Hepatocyte (in vitro differentiated cells): ENCODE results near the gene STARD8. TPM values are rescaled to one million over a fixed set of nuclear protein-coding genes. Genes with fewer than 3 reads are reported as not detected.

Source experiments
- DNase-seq: peaks from one replicate; pipeline ENCODE4 v3.0.0-alpha.2; 2016; ENCODE audit warnings: low spot score
- H2AFZ ChIP-seq: fragments of 200-600 bp; sonication (generic); 2 replicates; pipeline ENCODE4 v1.6.0; 2016; ENCODE audit warnings: antibody characterized with exemption, mild to moderate bottlenecking
- H3K27ac ChIP-seq: fragments of 200-600 bp; sonication (generic); 2 replicates; pipeline ENCODE4 v1.5.1; 2016; ENCODE audit warnings: mild to moderate bottlenecking
- H3K27me3 ChIP-seq: fragments of 200-600 bp; sonication (generic); 2 replicates; pipeline ENCODE4 v1.6.1; 2016
- H3K36me3 ChIP-seq: fragments of 200-600 bp; sonication (generic); replicated peaks from 2 replicates; pipeline ENCODE4 v1.5.1; 2016; ENCODE audit warnings: low read depth; ENCODE audit not compliant: insufficient read depth
- H3K4me1 ChIP-seq: fragments of 200-600 bp; sonication (generic); 2 replicates; pipeline ENCODE4 v1.5.1; 2016; ENCODE audit warnings: mild to moderate bottlenecking, moderate library complexity; ENCODE audit not compliant: insufficient read depth
- H3K4me2 ChIP-seq: fragments of 200-600 bp; sonication (generic); 2 replicates; pipeline ENCODE4 v1.6.0; 2016
- H3K4me3 ChIP-seq: fragments of 200-600 bp; sonication (generic); 2 replicates; pipeline ENCODE4 v1.5.1; 2016; ENCODE audit warnings: mild to moderate bottlenecking
- H3K79me2 ChIP-seq: fragments of 200-600 bp; sonication (generic); 2 replicates; pipeline ENCODE4 v1.6.0; 2017; ENCODE audit warnings: mild to moderate bottlenecking
- H3K9me2 ChIP-seq: fragments of 200-600 bp; sonication (generic); replicated peaks from 2 replicates; pipeline ENCODE4 v1.6.0; 2017; ENCODE audit warnings: mild to moderate bottlenecking; ENCODE audit not compliant: insufficient read depth
- H3K9me3 ChIP-seq: fragments of 200-600 bp; sonication (generic); 2 replicates; pipeline ENCODE4 v1.5.1; 2016; ENCODE audit warnings: low read depth, mild to moderate bottlenecking
- H4K20me1 ChIP-seq: fragments of 200-600 bp; sonication (generic); 2 replicates; pipeline ENCODE4 v1.6.0; 2016; ENCODE audit warnings: mild to moderate bottlenecking; ENCODE audit not compliant: insufficient read depth, poor library complexity, severe bottlenecking
- EZH2 ChIP-seq: fragments of 200-600 bp; sonication (generic); IDR thresholded peaks from 2 replicates; pipeline ENCODE4 v1.6.1; 2016; ENCODE audit warnings: antibody characterized with exemption, mild to moderate bottlenecking, borderline replicate concordance
- EZH2phosphoT487 ChIP-seq: fragments of 200-600 bp; sonication (generic); IDR thresholded peaks from one replicate; pipeline ENCODE4 v1.6.1; 2018; ENCODE audit warnings: antibody characterized with exemption, mild to moderate bottlenecking, low read depth, moderate library complexity; ENCODE audit not compliant: unreplicated experiment, severe bottlenecking
- WGBS: methylation state at CpG from one replicate; pipeline ENCODE4 v1.1.6; 2016; ENCODE audit warnings: low lambda C conversion rate; ENCODE audit errors: missing lambda C conversion rate; 5-methylcytosine and 5-hydroxymethylcytosine counted together
- polyA plus RNA-seq: library from polyadenylated mRNA; unstranded; fragments of >200 nt; fragmentation: Nextera tagmentation; extraction: Ambion mirVana; gene quantifications from 2 replicates; pipeline ENCODE4 v1.2.1, GENCODE V29; 2016
- total RNA-seq: library from RNA; depleted of rRNA; stranded (reverse); fragments of >200 nt; gene quantifications from 2 replicates; pipeline ENCODE4 v1.2.3, GENCODE V29; 2014
- TF ChIP-seq, protein P1 (sequence below): fragments of 200-600 bp; sonication (generic); IDR thresholded peaks from 2 replicates; pipeline ENCODE4 v1.5.1; 2016; ENCODE audit warnings: antibody characterized with exemption, mild to moderate bottlenecking; ENCODE audit not compliant: poor library complexity

Gene STARD8
- total and polyA plus RNA-seq, 2 experiments from 2014 or later: 1.1 to 3.3 TPM

- 55% methylated on average over 3 of the region's 3 CpGs for whole genome bisulfite sequencing
- DNase-seq: no peak
- H2AFZ ChIP-seq: no peak overlapping the region
These were observed 11.1 kb downstream of the STARD8 start for GRCh38 chrX:68658530-68658929.

GRCh38 chrX:68659385-68659784 is 11.9 kb downstream of the STARD8 start:
- Histone ChIP-seq H3K36me3 (no peaks in the 10 kb centered on the region), H4K20me1 (no peaks in the 10 kb centered on the region), H3K9me2 (no peaks in the 10 kb centered on the region), H3K4me1 (no peaks in the 10 kb centered on the region), H2AFZ (no peak overlapping the region), H3K27ac (no peak overlapping the region), H3K9me3 (no peaks in the 10 kb centered on the region), H3K4me2 (no peak overlapping the region), H3K27me3 (no peaks in the 10 kb centered on the region), H3K4me3 (no peak overlapping the region), H3K79me2 (no peaks in the 10 kb centered on the region)
- no peak for DNase-seq
- TF ChIP-seq, protein P1, sequence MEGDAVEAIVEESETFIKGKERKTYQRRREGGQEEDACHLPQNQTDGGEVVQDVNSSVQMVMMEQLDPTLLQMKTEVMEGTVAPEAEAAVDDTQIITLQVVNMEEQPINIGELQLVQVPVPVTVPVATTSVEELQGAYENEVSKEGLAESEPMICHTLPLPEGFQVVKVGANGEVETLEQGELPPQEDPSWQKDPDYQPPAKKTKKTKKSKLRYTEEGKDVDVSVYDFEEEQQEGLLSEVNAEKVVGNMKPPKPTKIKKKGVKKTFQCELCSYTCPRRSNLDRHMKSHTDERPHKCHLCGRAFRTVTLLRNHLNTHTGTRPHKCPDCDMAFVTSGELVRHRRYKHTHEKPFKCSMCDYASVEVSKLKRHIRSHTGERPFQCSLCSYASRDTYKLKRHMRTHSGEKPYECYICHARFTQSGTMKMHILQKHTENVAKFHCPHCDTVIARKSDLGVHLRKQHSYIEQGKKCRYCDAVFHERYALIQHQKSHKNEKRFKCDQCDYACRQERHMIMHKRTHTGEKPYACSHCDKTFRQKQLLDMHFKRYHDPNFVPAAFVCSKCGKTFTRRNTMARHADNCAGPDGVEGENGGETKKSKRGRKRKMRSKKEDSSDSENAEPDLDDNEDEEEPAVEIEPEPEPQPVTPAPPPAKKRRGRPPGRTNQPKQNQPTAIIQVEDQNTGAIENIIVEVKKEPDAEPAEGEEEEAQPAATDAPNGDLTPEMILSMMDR: no peak
- no peak for TF ChIP-seq EZH2
- TF ChIP-seq EZH2phosphoT487: no peak
- WGBS: 60% methylated on average over 5 of the region's 5 CpGs

More at GRCh38 chrX:68658530-68658929, 11.1 kb downstream of the STARD8 start:
- Histone ChIP-seq H3K79me2 (no peaks in the 10 kb centered on the region), H3K4me1 (no peaks in the 10 kb centered on the region), H3K4me3 (no peak overlapping the region), H3K36me3 (no peaks in the 10 kb centered on the region), H3K27ac (no peak overlapping the region), H3K27me3 (no peaks in the 10 kb centered on the region), H4K20me1 (no peaks in the 10 kb centered on the region), H3K9me3 (no peaks in the 10 kb centered on the region), H3K9me2 (no peaks in the 10 kb centered on the region), H3K4me2 (no peak overlapping the region)
- TF ChIP-seq, protein P1: no peak
- TF ChIP-seq EZH2phosphoT487: no peak
- TF ChIP-seq EZH2: no peak

- no peaks in the 10 kb centered on the region for H3K36me3 ChIP-seq
- TF ChIP-seq EZH2: no peak
- no peak for TF ChIP-seq EZH2phosphoT487
- TF ChIP-seq, protein P1: no peak
- H3K9me3 ChIP-seq: no peaks in the 10 kb centered on the region
- WGBS: 77% methylated on average over 3 of the region's 3 CpGs
- H3K4me3 ChIP-seq: no peak overlapping the region
- no peak overlapping the region for H2AFZ ChIP-seq
- no peaks in the 10 kb centered on the region for H3K27me3 ChIP-seq
- no peak for DNase-seq
- no peaks in the 10 kb centered on the region for H4K20me1 ChIP-seq
- H3K4me2 ChIP-seq: no peak overlapping the region
- H3K27ac ChIP-seq: no peak overlapping the region
- H3K79me2 ChIP-seq: no peaks in the 10 kb centered on the region
- no peaks in the 10 kb centered on the region for H3K9me2 ChIP-seq
- H3K4me1 ChIP-seq: no peaks in the 10 kb centered on the region
These were observed 12.3 kb downstream of the STARD8 start for GRCh38 chrX:68659786-68660185.

DNA sequence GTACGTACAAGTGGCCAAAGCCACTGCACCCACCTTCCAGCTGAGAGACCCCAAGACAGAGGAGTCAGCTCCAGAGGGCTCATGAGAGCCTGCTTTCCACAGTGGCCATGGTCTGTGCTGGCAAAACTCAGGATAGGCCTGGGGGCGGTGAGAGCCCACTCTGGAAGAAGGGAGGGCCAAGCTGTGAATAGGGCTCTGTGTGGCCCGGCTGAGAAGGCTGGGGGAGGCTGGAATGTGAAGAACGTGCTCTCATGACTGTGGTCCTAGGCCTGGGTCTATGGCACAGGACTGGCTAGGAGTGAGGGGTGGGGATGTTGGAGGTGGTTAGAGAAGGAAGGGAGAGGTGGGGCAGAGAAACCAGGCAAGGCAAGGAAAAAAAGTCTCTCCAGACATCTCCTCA is 13.3 kb downstream of the STARD8 start:
- H3K4me2 ChIP-seq: no peak overlapping the region
- H4K20me1 ChIP-seq: no peaks in the 10 kb centered on the region
- H3K79me2 ChIP-seq: no peaks in the 10 kb centered on the region
- TF ChIP-seq EZH2phosphoT487: no peak
- TF ChIP-seq EZH2: no peak
- TF ChIP-seq, protein P1: no peak
- H3K4me1 ChIP-seq: no peaks in the 10 kb centered on the region
- no peaks in the 10 kb centered on the region for H3K36me3 ChIP-seq
- DNase-seq: no peak
- H3K27me3 ChIP-seq: no peaks in the 10 kb centered on the region
- H3K4me3 ChIP-seq: no peak overlapping the region
- no peak overlapping the region for H3K27ac ChIP-seq
- H3K9me2 ChIP-seq: no peaks in the 10 kb centered on the region
- no peak overlapping the region for H2AFZ ChIP-seq
- H3K9me3 ChIP-seq: no peaks in the 10 kb centered on the region
- WGBS: 85% methylated on average over 4 of the region's 4 CpGs
